ENCODE results near the gene NXPE1.
"Not testable (repeated sequence)": the region's sequence is repeated elsewhere in the genome, so short reads cannot be mapped to it uniquely, and the experiment has no call there.

Gene NXPE1

GRCh38 chr11:114559425-114560310, at the start of gene NXPE1:
Gene NXPE1, minus strand, starts transcription at chr11:114559881. Its CDS starts 8,680 bp downstream, at chr11:114551201.
- DNase-seq = no peak

- no peak for DNase-seq
Measured at GRCh38 chr11:114609429-114609828, 49.7 kb upstream of the NXPE1 start.

- not testable (repeated sequence) for DNase-seq
Measured at GRCh38 chr11:114608605-114609004, 48.9 kb upstream of the NXPE1 start.

GRCh38 chr11:114607753-114608459, 48.2 kb upstream of the NXPE1 start:
- DNase-seq = no peak

- DNase-seq = not testable (repeated sequence)
Measured at GRCh38 chr11:114606802-114607075, 47.1 kb upstream of the NXPE1 start.

- no peak for DNase-seq
Measured at GRCh38 chr11:114606003-114606801, 46.5 kb upstream of the NXPE1 start.

- DNase-seq = no peak
Measured at GRCh38 chr11:114605370-114605769, 45.7 kb upstream of the NXPE1 start.

GRCh38 chr11:114604886-114605285, 45.2 kb upstream of the NXPE1 start:
- DNase-seq = no peak

GRCh38 chr11:114604179-114604813, 44.6 kb upstream of the NXPE1 start:
- DNase-seq = no peak

- not testable (repeated sequence) for DNase-seq
Measured at GRCh38 chr11:114603151-114603550, 43.5 kb upstream of the NXPE1 start.

- DNase-seq = no peak
Measured at GRCh38 chr11:114598461-114598860, 38.8 kb upstream of the NXPE1 start.

- no peak for DNase-seq
Measured at GRCh38 chr11:114596175-114596919, 36.7 kb upstream of the NXPE1 start.

- DNase-seq = no peak
Measured at GRCh38 chr11:114595571-114595970, 35.9 kb upstream of the NXPE1 start, which contains the start of gene NXPE4. Gene NXPE4, minus strand, starts transcription at chr11:114595786. Its CDS starts 1,027 bp downstream, at chr11:114594759.

- no peak for DNase-seq
Measured at GRCh38 chr11:114594703-114595102, 35.0 kb upstream of the NXPE1 start.

- DNase-seq = no peak
Measured at GRCh38 chr11:114587398-114587953, 27.8 kb upstream of the NXPE1 start.

GRCh38 chr11:114586797-114587196, 27.1 kb upstream of the NXPE1 start:
- no peak for DNase-seq

GRCh38 chr11:114571712-114572111, 12.0 kb upstream of the NXPE1 start:
- peak; percentile 3 for DNase-seq

GRCh38 chr11:114569801-114570200, 10.1 kb upstream of the NXPE1 start:
- DNase-seq = no peak

- no peak for DNase-seq
Measured at GRCh38 chr11:114566276-114566675, 6.6 kb upstream of the NXPE1 start.

- no peak for DNase-seq
Measured at GRCh38 chr11:114564831-114565230, 5.2 kb upstream of the NXPE1 start.

- no peak for DNase-seq
Measured at GRCh38 chr11:114563077-114563476, 3.4 kb upstream of the NXPE1 start.
